RCC 7860 (cell line): ENCODE data around the gene CIRBP.
"Not testable (repeated sequence)": the region's sequence is repeated elsewhere in the genome, so short reads cannot be mapped to it uniquely, and the experiment has no call there.

Source experiments
- DNase-seq: peaks from one replicate; pipeline ENCODE4 v3.0.0-alpha.2; 2015; ENCODE audit warnings: low spot score
- FAIRE-seq: peaks from 2 replicates; lab custom pipeline; 2012; peaks lifted over from hg19 to GRCh38; lab: Jason Lieb, UNC

The CIRBP gene

GRCh38 chr19:1241417-1242095, 27.6 kb upstream of the CIRBP start, which contains the start of gene ATP5F1D:
Gene ATP5F1D (plus strand): TSS chr19:1241751. CDS start chr19:1241851, 100 bp downstream.
- DNase-seq (peak; percentile 88), FAIRE-seq (peak; percentile 15)

GRCh38 chr19:1243768-1244692, 25.1 kb upstream of the CIRBP start:
- DNase-seq (peak; percentile 64), FAIRE-seq (no peak)

GRCh38 chr19:1244693-1245451, 24.3 kb upstream of the CIRBP start:
- FAIRE-seq (no peak), DNase-seq (peak; percentile 21)

GRCh38 chr19:1245494-1246264, 23.5 kb upstream of the CIRBP start:
- FAIRE-seq (no peak), DNase-seq (no peak)

GRCh38 chr19:1246265-1247087, 22.7 kb upstream of the CIRBP start:
- FAIRE-seq = not testable (repeated sequence)

GRCh38 chr19:1247748-1248138, 21.4 kb upstream of the CIRBP start:
- no peak for FAIRE-seq
- no peak for DNase-seq

More at GRCh38 chr19:1246265-1247087, 22.7 kb upstream of the CIRBP start:
- not testable (repeated sequence) for DNase-seq

- DNase-seq (peak; percentile 85), FAIRE-seq (no peak)
Observed at GRCh38 chr19:1248139-1248785, 20.9 kb upstream of the CIRBP start, which contains the start of gene MIDN. Gene MIDN (plus strand): TSS chr19:1248583. CDS start chr19:1250297, 1,714 bp downstream.

GRCh38 chr19:1248786-1249297, 20.3 kb upstream of the CIRBP start:
- FAIRE-seq (no peak), DNase-seq (peak; percentile 60)

- FAIRE-seq (no peak), DNase-seq (peak; percentile 92)
Observed at GRCh38 chr19:1249298-1249989, 19.7 kb upstream of the CIRBP start.

GRCh38 chr19:1249990-1250436, 19.1 kb upstream of the CIRBP start:
- FAIRE-seq (no peak), DNase-seq (no peak)

- DNase-seq = peak; percentile 19
- no peak for FAIRE-seq
Observed at GRCh38 chr19:1250437-1251260, 18.5 kb upstream of the CIRBP start.

- FAIRE-seq (no peak), DNase-seq (peak; percentile 65)
Observed at GRCh38 chr19:1251330-1252220, 17.6 kb upstream of the CIRBP start.

GRCh38 chr19:1252221-1252820, 16.8 kb upstream of the CIRBP start:
- FAIRE-seq = peak; percentile 87
- peak; percentile 91 for DNase-seq

- FAIRE-seq (peak; percentile 80), DNase-seq (peak; percentile 96)
Observed at GRCh38 chr19:1252821-1253513, 16.2 kb upstream of the CIRBP start.

GRCh38 chr19:1253514-1254080, 15.5 kb upstream of the CIRBP start:
- FAIRE-seq = no peak
- peak; percentile 57 for DNase-seq
